HCT116 (cell line): Measurements from ENCODE around the gene MRPL33.

Source experiments
- CTCF ChIP-seq, 3 experiments: fragments of 200-600 bp in 1 of 3; sonication (generic) in 1 of 3; IDR thresholded peaks in 2 of 3; conservative IDR thresholded peaks in 1 of 3; 2 replicates each; pipeline ENCODE4 v1.5.1; 2012 to 2017; ENCODE audit warnings: low read depth in 2 of 3, low read length in 2 of 3, antibody characterized with exemption in 1 of 3, borderline replicate concordance in 1 of 3, control low read depth in 1 of 3, mild to moderate bottlenecking in 1 of 3, mixed read lengths in 1 of 3, mixed run types in 1 of 3, moderate library complexity in 1 of 3; ENCODE audit not compliant: insufficient read depth in 1 of 3
- EZH2 ChIP-seq: fragments of 200-600 bp; sonication (generic); IDR thresholded peaks from 2 replicates; pipeline ENCODE4 v1.6.1; 2017; ENCODE audit warnings: antibody characterized with exemption, mixed run types
- EZH2phosphoT487 ChIP-seq: fragments of 200-600 bp; IDR thresholded peaks from 2 replicates; pipeline ENCODE4 v1.6.1; 2018; ENCODE audit warnings: antibody characterized with exemption, borderline replicate concordance
- MAX ChIP-seq: IDR thresholded peaks from 2 replicates; pipeline ENCODE4 v1.6.1; 2012
- POLR2A ChIP-seq: IDR thresholded peaks from 2 replicates; pipeline ENCODE4 v1.7.0; 2011; ENCODE audit warnings: borderline replicate concordance; ENCODE audit not compliant: insufficient read depth, insufficient read length; ENCODE audit errors: extremely low read depth
- REST ChIP-seq: IDR thresholded peaks from 2 replicates; pipeline ENCODE4 v1.6.1; 2012; ENCODE audit warnings: low read depth
- SRF ChIP-seq: IDR thresholded peaks from 2 replicates; pipeline ENCODE4 v1.6.1; 2012; ENCODE audit warnings: low read depth

- TF ChIP-seq CTCF (IDR thresholded peaks at IDR 0.05 in 2 of 3, conservative IDR thresholded peaks at IDR 0.05 in 1 of 3; ENCODE audit: borderline replicate concordance in 1 of 3, insufficient read depth in 1 of 3, low read depth in 2 of 3, low read length in 2 of 3) (no peak), MAX (no peak), EZH2 (no peak), SRF (no peak), REST (no peak), EZH2phosphoT487 (no peak), POLR2A (no peak)
These were observed 49.5 kb upstream of the MRPL33 start for GRCh38 chr2:27721884-27722485.
